ENCODE results near the gene CYSTM1. TPM values are rescaled to one million over a fixed set of nuclear protein-coding genes. Genes with fewer than 3 reads are reported as not detected.

The CYSTM1 gene
- total RNA-seq, 2 donors from 2014 or later, result 46.6 to 80.9 TPM

DNA sequence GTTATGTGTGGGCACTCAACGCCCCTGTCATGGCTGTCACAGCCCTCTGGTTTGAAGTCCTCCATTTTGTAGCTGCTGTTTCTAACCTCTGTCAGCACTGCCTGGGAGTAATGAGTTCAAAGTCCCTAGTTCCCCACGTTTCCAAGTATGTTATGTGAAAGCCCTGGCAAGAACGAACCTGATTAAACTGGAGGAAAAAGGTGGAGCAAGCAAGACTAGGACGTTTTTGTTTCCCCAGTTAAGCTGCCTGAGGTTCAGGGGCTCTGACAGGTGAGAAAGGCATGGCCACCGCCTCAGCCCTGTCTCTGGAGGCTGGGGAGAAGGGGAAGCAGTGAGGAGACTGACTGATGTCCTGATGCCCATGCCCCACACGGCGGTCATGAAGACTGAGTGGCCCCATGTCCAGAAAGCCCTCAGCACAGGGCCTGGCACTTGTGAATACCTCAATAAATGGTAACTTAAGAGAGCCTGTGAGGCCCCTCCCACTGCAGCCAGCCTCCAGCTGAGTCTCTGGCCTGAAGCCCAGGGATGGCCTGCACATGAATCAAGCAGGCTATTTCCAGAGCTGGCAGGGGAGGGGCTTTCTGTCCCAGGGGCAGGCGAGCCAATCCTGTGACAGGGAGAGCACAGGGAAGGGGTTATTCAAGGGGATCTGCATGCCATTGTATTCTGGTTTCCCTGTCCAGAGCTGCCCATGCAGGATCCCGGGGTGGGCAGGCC, 66.2 kb downstream of the CYSTM1 start:
- DNase-seq (ENCODE audit: low spot score), result peak; percentile 95
- intact Hi-C loops (cut with DNase I), result loop anchor here (5.0 kb wide), 1 partner anchor 106 kb away; the partner anchor contains the start of gene HBEGF (in 2 of the 2)

DNA sequence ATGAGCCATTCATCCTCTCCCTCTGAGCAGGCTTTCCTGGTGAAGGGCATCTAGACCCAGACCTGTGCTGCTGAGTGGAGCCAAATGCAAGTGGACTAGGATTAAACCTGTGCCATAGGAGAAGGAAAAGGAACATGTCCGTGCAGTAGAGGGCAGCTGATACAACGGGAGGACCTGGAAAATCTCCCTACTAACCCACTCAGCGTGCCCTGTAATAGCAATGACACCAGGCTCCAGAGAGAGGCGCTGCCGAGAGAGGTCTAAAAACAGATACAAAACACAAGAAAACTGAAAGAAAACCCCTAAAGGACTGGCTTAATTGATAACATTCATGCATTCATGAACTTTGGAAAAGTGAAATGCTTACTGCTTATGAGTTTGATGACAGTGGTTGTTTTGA, 67.1 kb downstream of the CYSTM1 start:
- intact Hi-C loops (cut with DNase I), result loop anchor here (5.0 kb wide), 1 partner anchor 105 kb away; the partner anchor contains the start of gene HBEGF (in 2 of the 2)
- no peak for DNase-seq (ENCODE audit: low spot score)

DNA sequence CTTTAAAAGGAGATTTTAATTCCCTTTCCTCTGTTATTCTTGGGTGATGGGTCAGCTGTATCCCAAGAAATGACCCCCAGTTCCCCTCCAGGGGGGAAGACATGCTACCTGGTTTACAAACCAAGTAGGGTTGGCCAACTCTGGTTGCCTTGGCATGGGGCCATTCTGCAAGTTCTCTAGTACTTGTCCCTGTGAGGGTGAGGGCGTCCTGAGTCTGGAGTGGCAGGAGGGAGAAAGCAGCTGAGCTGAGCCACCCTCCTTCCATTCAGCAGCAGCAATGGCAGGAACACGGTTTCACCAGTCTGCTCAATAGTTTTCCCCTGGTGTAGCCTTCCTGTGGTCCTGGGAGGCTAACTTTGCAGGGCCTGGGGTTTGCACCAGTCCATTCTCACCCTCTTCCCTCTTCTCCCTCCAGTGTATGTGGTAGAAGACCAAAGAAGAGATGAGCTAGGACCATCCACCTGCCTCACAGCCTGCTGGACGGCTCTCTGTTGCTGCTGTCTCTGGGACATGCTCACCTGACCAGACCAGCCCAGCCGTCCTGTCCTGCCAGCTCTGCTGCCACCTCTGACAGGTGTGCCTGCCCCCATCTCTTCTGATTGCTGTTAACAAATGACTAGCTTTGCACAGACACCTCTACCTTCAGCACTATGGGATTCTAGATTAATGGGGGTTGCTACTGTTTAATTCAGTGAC, 68.0 kb downstream of the CYSTM1 start:
- intact Hi-C loops (cut with DNase I), result loop anchor here (5.0 kb wide), 1 partner anchor 104 kb away; the partner anchor contains the start of gene HBEGF (in 2 of the 2)
- DNase-seq (ENCODE audit: low spot score), result no peak

DNA sequence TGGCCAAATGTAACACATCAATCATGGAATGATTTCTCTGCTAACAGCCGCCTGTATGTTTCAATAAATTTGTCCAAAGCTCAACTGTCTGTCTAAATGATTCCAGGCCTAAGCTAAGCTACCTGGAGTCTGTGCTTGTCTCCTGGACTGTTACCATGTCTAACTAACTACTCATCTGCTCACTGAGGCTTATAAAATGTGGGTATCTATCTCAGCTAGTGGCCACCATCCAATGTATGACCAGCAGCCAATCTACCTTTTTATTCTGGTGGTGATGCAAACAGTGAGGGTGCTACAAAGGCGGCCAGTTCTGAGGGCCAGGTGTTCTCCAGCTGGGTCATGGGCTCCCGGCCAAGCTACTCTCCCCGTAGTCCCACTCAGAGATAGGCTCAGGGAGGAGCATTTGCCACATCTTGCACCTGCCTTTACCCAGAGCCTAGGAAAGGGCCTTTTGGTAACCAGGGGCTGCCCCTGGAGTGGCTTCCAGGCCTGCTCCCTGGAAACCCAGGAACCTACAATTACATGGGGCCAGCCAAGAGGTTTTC, 68.8 kb downstream of the CYSTM1 start:
- no peak for DNase-seq (ENCODE audit: low spot score)

DNA sequence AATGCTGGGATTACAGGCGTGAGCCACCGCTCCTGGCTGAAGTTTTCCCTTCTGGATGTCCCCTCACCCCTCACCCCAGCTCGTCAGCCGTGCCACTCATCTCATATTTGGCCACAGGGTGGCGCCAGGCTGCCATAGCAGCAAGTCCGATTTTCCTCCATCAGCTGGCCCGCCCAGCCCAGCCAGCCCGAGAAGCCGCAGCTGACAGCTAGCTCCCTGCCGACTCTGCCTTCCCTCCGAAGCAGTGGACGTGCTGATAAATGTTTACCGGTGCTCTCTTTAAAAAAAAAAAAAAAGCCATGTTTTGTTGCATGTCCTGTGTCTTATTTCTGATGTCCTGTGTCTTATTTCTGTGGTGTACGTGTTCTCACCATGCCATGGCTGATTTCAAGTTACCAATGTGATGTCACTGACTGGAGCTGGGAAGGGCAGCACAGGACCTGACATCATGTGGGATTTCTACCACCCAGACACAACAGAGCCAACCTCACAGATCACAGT, 69.6 kb downstream of the CYSTM1 start:
- intact Hi-C loops (cut with DNase I), result loop anchor here (5.0 kb wide), 1 partner anchor 103 kb away; the partner anchor contains the start of gene HBEGF (in 2 of the 2)
- peak; percentile 97 for DNase-seq (ENCODE audit: low spot score)

More for the DNA sequence above, 68.8 kb downstream of the CYSTM1 start:
- intact Hi-C loops (cut with DNase I), result loop anchor here (5.0 kb wide), 1 partner anchor 104 kb away; the partner anchor contains the start of gene HBEGF (in 2 of the 2)

DNA sequence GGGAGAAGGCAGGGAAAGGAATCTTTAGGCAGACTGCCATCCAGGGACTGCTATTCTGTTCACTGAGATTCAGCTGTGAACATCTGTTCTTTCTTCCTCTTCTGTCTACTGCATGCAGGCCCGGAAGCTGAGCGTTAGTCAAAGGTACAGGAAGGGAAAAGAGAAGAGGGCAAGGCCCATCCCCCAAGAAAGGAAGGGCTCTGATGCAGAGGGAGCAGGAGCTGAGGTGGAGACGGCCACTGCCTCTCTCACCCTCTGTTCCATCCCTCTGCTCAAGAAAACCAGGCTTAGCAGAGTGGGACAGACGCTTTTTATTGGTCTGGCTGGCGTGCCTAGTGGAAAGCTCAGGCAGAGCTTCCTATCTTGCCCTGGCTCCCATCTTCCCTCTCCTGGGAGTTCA, 70.4 kb downstream of the CYSTM1 start:
- intact Hi-C loops (cut with DNase I), result no loop called here

DNA sequence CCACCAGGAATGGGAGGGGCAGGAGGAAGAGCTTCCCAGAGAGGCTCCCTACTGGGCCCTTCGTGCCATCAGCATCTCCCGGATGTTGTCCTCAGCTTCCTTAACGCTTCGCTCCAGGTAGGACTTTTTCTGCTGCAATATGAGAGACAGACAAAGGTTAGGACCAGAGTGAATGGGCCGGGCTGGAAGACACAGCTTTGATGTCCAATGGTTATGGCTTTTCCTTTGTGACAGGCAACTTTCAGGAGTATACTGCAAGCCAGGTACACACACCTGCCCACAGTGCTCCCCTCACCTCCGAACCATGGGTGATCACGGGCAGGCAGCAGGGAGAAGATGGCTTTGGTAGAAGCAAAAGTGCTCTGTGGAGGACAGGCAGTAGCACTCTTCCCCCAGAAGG, 70.9 kb downstream of the CYSTM1 start:
- intact Hi-C loops (cut with DNase I), result no loop called here
- DNase-seq (ENCODE audit: low spot score), result no peak

More for the DNA sequence above, 70.4 kb downstream of the CYSTM1 start:
- no peak for DNase-seq (ENCODE audit: low spot score)

DNA sequence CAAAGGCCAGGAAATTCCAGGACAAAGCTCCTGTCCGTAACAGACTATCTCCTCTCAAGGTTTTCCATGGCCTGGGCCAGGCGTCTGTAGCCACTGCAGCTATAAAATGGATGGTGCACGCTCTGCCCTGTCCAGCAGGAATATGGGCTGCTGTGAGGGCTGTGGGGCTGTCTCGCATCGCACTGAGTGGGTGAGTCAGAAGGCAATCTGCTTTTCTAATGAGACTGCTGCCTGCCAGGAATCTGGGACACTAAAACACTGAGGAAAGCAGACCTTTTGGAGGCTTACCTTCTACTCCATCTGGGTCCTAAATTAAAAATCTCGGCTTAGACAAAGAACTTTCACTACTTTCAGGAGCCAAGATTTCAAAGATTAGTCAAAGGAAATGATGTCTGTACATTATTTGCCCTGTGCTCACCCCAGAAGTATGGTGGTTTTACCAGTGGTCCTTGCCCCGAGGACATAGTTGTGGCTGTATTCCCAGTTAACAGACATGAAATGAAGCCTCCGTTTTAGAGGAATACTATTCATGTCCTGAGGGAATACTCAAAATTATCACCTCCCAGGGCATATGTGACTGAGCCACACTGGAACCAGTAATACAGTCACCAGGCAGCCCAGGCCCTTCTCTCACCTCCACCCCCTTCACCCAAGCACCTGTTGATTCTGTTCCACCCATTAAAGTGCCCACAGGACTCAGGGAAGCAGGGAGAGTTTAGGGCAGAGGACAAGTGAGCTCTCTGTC, 71.6 kb downstream of the CYSTM1 start:
- intact Hi-C loops (cut with DNase I), result no loop called here
- DNase-seq (ENCODE audit: low spot score), result peak; percentile 86

DNA sequence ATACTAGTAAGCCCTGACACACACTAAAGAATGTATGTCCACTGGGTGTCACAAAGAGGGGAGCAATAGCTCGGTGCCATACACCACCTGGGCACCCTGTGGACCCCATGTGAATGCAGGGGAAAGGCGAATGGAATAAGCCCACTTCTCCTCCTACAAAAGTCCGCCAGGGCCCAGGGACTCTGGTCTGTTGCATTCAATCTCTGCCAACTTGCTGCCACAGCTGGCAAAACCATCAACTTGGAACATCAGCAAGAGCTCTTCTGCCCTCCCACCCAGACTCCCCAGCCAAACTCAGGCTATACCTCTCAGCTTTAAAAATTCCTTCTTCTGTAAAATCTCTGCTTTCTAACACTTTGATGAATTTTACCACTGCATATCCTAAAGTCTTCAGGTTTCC, 73.4 kb downstream of the CYSTM1 start:
- no peak for DNase-seq (ENCODE audit: low spot score)
- intact Hi-C loops (cut with DNase I), result no loop called here

DNA sequence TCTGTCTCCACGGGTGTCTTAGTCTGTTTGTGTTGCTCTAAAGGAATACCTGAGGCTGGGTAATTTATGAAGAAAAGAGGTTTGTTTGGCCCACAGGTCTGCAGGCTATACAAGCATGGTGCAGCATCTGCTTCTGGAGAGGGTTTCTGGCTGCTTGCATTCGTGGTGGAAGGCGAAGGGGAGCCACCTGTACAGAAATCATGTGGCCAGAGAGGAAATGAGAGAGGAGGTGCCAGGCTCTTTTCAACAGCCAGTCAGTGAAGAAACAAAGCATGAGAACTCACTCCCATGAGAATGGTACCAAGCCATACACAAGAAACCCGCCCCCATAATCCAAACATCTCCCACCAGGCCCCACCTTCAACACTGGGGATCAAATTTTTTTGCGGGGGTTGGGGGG, 74.5 kb downstream of the CYSTM1 start:
- intact Hi-C loops (cut with DNase I), result no loop called here
- DNase-seq (ENCODE audit: low spot score), result no peak

DNA sequence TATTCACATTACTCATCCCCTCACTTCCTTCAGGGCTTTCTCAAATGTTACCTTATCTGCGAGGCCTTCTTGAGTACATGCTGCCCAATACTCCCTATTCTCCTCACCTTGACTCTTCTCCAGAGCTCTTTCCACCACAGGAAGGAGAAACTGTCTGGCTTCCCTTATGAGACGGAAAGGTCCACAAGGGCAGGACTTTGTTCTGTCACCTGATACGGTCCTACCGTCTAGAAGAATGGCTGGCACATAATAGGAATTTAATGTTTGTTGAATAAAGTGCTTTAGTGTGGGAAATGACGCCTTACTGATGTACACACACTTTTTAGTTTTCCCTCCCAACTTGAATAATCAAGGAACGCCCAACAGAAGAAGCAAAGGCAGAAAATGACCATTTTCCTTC, 75.4 kb downstream of the CYSTM1 start:
- intact Hi-C loops (cut with DNase I), result no loop called here

DNA sequence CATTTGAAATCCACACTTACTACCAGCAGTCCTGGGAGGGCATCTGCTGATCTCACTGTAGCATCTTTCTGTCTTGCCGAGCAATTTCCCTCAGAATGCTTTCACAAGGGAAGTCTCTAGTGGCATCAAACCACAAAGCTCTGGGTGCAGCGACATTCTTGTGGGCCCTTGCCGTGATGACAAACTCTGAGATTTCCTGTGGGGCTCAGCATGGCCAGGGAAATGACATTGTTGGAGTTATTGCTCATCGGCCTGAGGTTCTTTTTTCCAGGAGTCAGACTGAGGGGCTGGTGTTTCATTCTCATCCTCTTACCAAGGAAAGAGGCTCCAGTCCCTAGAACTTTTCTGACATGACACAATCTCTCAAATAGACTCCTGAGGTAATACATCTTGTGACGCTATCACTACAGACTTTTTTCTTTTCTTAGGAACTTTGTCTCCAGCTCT, 76.6 kb downstream of the CYSTM1 start:
- DNase-seq (ENCODE audit: low spot score), result no peak
- intact Hi-C loops (cut with DNase I), result no loop called here

More for the DNA sequence above, 75.4 kb downstream of the CYSTM1 start:
- DNase-seq (ENCODE audit: low spot score), result no peak

DNA sequence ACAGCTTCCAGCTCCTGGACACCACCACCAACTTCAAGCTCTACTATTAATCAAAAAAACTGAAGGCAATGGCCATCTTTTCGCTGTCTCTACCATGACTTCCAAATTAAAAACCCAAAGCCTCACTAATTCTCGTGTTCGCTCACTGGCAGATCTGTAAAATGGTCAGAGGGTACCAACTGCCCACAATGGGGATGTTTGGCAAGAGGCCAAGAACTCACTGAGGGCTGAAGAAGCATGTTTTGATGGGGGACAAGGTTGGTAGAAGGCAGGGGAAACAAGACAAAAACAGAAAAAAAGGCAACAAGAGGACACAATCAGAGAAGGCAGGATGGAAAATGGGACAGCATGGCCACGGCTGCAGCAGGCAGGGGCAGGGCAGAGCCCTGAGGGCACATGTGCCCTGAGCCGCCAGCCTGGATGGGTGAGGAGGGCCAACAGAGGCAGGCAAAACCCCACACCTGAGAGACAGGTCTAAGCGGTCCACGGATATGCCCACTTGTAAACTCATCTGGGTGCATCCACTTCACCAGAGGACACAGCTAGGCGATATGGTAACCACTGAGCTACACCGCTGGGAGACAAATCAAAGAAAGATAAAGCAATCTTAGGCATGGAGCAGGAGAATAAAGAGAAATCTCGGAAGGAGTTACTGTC, 77.6 kb downstream of the CYSTM1 start:
- intact Hi-C loops (cut with DNase I), result no loop called here
- no peak for DNase-seq (ENCODE audit: low spot score)

DNA sequence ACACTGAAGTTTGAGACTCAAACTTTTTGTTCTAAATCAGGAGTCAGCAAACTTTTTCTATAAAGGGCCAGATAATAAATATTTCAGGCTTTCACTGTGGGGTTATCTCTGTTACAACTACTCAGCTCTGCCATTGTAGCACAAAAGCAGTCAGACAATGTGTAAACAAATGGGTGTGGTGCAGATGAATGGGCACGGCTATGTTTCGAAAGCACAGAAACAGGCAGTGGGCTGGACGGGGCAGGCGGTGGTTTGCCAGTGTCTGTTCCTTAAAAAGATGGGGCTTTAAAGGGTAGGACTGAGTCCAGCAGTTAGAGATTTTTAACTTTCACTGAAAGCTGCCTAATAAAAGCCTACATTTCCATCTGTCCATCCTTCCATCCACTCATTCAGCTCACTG, 79.0 kb downstream of the CYSTM1 start:
- intact Hi-C loops (cut with DNase I), result no loop called here
- DNase-seq (ENCODE audit: low spot score), result no peak

DNA sequence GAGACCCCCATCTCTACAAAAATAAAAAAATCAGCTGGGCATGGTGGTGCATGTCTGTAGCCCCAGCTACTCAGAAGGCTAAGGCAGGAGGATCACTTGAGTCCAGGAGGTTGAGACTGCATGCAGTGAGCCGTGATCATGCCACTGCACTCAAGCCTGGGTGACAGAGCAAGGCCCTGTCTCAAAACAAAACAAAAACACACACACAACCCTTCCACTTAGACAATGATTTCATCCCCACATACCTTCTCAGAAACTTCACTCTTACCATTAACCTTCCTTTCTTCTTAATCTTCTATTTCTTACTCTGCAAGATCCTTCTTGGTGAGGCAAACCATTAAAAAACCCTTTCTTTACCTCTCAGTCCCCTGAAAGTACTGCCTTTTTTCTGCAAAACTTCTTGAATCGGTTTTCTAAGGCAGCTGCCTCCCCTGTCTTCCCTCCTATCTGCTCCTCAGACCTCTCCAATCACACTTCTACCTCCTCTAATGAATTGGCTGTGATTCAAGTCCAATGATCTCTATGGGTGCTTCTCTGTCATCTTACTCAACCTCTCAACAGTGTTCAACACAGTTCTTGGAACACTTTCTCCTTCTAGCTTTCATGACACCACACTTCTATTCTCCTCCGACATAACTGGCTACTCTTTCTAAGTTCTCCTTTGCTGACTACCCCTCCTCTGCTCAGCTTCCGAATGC, 80.6 kb downstream of the CYSTM1 start:
- DNase-seq (ENCODE audit: low spot score), result no peak
- intact Hi-C loops (cut with DNase I), result no loop called here

DNA sequence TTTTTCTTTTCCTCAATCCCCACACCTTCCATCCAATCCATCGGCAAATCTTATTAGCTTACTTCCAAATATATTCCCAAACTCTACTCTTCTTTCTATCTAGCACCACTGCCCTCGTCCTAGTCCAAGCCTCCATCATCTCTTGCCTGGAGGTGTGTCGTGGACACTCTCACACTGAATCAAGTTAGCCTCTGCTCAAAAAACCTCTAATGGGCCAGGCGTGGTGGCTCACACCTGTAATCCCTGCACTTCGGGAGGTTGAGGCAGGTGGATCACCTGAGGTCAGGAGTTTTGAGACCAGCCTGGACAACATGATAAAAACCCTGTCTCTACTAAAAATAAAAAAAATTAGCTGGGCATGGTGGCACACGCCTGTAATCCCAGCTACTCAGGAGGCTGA, 81.7 kb downstream of the CYSTM1 start:
- no peak for DNase-seq (ENCODE audit: low spot score)
- intact Hi-C loops (cut with DNase I), result no loop called here

DNA sequence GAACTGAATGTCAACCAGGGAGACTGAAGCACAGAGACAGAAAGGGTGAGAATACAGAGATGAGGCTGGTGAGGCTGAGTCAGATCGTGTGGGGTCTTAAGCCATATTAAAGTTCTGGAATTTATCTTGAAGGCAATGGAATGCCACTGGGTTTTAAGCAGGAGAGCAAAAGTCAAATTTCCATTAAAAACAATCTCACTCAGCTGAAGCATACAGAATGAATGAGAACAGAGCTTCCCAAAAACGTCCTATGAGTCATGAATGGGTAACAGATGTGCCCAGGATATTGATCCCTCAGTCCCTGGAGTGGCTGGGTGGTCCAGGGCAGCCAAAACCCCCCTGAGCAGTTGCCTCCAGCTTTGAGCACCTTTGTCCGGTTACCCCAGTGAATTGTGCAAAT, 83.0 kb downstream of the CYSTM1 start:
- no peak for DNase-seq (ENCODE audit: low spot score)
- intact Hi-C loops (cut with DNase I), result no loop called here

DNA sequence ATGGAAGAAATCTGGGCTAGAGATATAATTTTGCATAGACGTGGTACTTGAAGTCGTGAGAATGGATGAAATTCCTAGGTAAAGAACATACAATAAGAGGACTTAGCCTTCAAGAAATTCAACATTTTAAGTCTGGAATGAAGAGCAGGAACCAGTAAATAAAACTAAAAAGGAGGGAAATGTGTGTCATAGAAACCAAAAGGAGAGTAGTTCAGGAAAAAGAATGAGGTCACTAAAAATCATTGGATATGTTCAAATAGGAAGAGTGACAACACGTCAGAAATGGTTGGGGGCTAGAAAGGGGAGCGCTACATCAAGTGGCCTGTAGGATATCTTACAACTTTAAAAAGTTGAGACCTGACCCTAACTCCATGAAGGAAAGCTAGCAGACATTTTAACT, 83.9 kb downstream of the CYSTM1 start:
- intact Hi-C loops (cut with DNase I), result no loop called here
- DNase-seq (ENCODE audit: low spot score), result no peak

Data from posterior vena cava (tissue), 2 donors.